Panc1 (cell line): ENCODE measurements around the gene SAFB2. TPM values are rescaled to one million over a fixed set of nuclear protein-coding genes. Genes with fewer than 3 reads are reported as not detected.
A peak's percentile ranks its signal among the peaks of the same experiment; 100 is the strongest.

Experiments used
- ATAC-seq: fragments of 200-7000 bp; cut with Tn5 transposase; 2 replicates; pipeline ENCODE4 v1.9.1; 2020; ENCODE audit warnings: mild to moderate bottlenecking, moderate library complexity
- BruUV-seq: library from RNA; stranded (reverse); fragments of 400-500 nt; replicated peaks from 2 replicates; lab custom pipeline; 2021; lab: Mats Ljungman, UMichigan
- CTCF ChIA-PET: fragments of 300-600 bp; sonication (Branson Sonifier 250); formaldehyde crosslinking; loops from one replicate; lab custom pipeline; 2022; ENCODE audit warnings: antibody characterized with exemption; lab: Charles Lee
- POLR2A ChIA-PET: fragments of 300-600 bp; sonication (Branson Sonifier 250); formaldehyde crosslinking; loops from one replicate; lab custom pipeline; 2022; ENCODE audit warnings: antibody characterized with exemption; lab: Charles Lee
- DNase-seq: peaks from one replicate; pipeline ENCODE4 v3.0.0-alpha.2; 2010; ENCODE audit warnings: low read depth, low spot score
- H3K27ac ChIP-seq: 2 replicates; pipeline ENCODE4 v1.5.1; 2011; ENCODE audit warnings: mild to moderate bottlenecking, low read length, inconsistent platforms
- H3K27me3 ChIP-seq: fragments of 200-500 bp; sonication (Bioruptor generic); 2 replicates; pipeline ENCODE4 v1.6.0; 2014; ENCODE audit warnings: low read length, inconsistent platforms; ENCODE audit not compliant: control insufficient read depth, insufficient read depth
- H3K36me3 ChIP-seq: fragments of 200-500 bp; sonication (Bioruptor generic); 2 replicates; pipeline ENCODE4 v1.5.1; 2014; ENCODE audit warnings: inconsistent platforms, mild to moderate bottlenecking, low read length, moderate library complexity; ENCODE audit not compliant: control insufficient read depth, insufficient read depth
- H3K4me1 ChIP-seq: 2 replicates; pipeline ENCODE4 v1.5.1; 2011; ENCODE audit warnings: inconsistent platforms, mild to moderate bottlenecking, low read length, moderate library complexity; ENCODE audit not compliant: control insufficient read depth, insufficient read depth
- H3K4me3 ChIP-seq, 2 experiments: 2 replicates each; pipeline ENCODE4 v1.5.1; 2011 to 2012; ENCODE audit warnings: low read depth in 2 of 2, low read length in 2 of 2, mild to moderate bottlenecking in 2 of 2, inconsistent platforms in 1 of 2, moderate library complexity in 1 of 2
- H3K9me3 ChIP-seq: fragments of 200-500 bp; sonication (Bioruptor generic); 2 replicates; pipeline ENCODE4 v1.5.1; 2014; ENCODE audit warnings: low read depth, mild to moderate bottlenecking, inconsistent platforms, low read length, moderate library complexity; ENCODE audit not compliant: control insufficient read depth, insufficient read depth
- POLR2AphosphoS5 ChIP-seq: IDR thresholded peaks from 2 replicates; pipeline ENCODE4 v1.6.1; 2012; ENCODE audit warnings: mild to moderate bottlenecking, low read depth, low read length, moderate library complexity
- REST ChIP-seq, 2 experiments: IDR thresholded peaks; 2 replicates each; pipeline ENCODE4 v1.6.1; 2011 to 2012; ENCODE audit warnings: low read depth in 2 of 2, control low read depth in 1 of 2, low read length in 1 of 2, mild to moderate bottlenecking in 1 of 2, moderate library complexity in 1 of 2; ENCODE audit not compliant: insufficient read depth in 1 of 2
- SIN3A ChIP-seq: IDR thresholded peaks from 2 replicates; pipeline ENCODE4 v1.6.1; 2012; ENCODE audit warnings: low read depth, mild to moderate bottlenecking, low read length, moderate library complexity, borderline replicate concordance; ENCODE audit not compliant: insufficient read depth
- in situ Hi-C: cut with HindIII; loops from 2 replicates; pipeline ENCODE4 v1.10.0; 2016; ENCODE audit warnings: low sequenced_read_pairs, low pct_unique_long_range_greater_than_20kb
- intact Hi-C: fragments of 100-400 bp; cut with micrococcal nuclease; formaldehyde crosslinking; loops from one replicate; pipeline ENCODE4 v1.10.0; 2022; ENCODE audit not compliant: unreplicated experiment
- total RNA-seq: library from RNA; stranded (reverse); gene quantifications from one replicate; pipeline ENCODE4 v1.2.1, GENCODE V29; 2021; ENCODE audit not compliant: unreplicated experiment

Gene SAFB2
- total RNA-seq, 1 experiment from 2014 or later = 83.5 TPM

DNA sequence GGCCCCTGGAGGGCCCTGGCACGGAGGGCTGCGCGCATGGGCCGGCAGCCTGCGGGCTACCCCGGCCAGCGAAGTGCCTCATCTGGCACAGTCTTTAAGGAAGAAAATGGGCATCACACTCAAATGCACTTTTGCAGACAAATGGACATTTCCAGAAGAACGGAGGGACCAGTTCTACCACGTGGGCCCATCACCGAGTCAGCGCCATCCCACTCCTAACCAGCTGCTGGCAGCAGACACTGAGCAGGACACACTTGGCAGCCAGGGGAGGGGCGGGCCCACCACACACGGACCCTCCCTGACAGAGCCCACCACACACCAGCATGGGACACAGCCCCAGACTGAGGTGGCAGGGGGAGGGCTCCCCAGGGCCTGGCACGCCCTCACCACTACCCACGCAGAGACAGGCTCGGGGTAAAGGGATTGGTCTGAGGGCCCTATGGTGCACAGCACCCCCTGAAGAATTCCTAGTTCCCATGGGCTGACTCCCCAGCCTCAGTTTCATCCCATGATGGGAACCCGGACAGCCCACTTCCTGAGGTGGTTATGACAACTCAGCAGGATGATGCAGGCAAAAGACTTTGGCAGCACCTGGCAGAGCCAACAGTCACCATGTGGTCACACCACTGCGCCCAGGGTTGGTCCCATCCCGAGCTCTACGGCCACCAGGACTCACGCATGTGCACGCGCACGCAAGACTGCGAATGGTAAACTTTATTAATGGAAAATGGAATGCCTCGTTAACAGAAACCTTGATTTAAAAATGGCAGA, 36.1 kb downstream of the SAFB2 start:
- BruUV-seq = no TSS peak
- CTCF ChIA-PET = no interaction called here
- no peaks in the 10 kb centered on the region for H3K4me1 ChIP-seq
- intact Hi-C loops (no loop called here), in situ Hi-C loops (no loop called here)
- ATAC-seq (no peak), DNase-seq (no peak)
- TF ChIP-seq POLR2AphosphoS5 = no peak
- no peak for TF ChIP-seq REST (IDR thresholded peaks at IDR 0.05; ENCODE audit: insufficient read depth in 1 of 2, low read depth in 2 of 2, low read length in 1 of 2)
- TF ChIP-seq SIN3A = no peak
- no peaks in the 10 kb centered on the region for H3K9me3 ChIP-seq
- no peaks in the 10 kb centered on the region for H3K27me3 ChIP-seq
- no peak overlapping the region for H3K27ac ChIP-seq
- H3K36me3 ChIP-seq = peaks cover 6% of the 10 kb centered on the region
- no peak overlapping the region for H3K4me3 ChIP-seq
- POLR2A ChIA-PET = interaction anchor here (0.7 kb wide), 1 partner anchor 9 kb away, joined by 4 read pairs; no protein-coding TSS in a partner anchor

GRCh38 chr19:5585461-5586299, 36.9 kb downstream of the SAFB2 start:
- in situ Hi-C loops = no loop called here
- DNase-seq (no peak), ATAC-seq (0 out of 2 replicates have a peak, but pooled peaks have one; percentile 20)
- no peaks in the 10 kb centered on the region for H3K27me3 ChIP-seq
- no peak for TF ChIP-seq REST (IDR thresholded peaks at IDR 0.05; ENCODE audit: insufficient read depth in 1 of 2, low read depth in 2 of 2, low read length in 1 of 2)
- intact Hi-C loops = no loop called here
- POLR2A ChIA-PET = no interaction called here
- H3K27ac ChIP-seq = no peak overlapping the region
- H3K36me3 ChIP-seq = peaks cover 6% of the 10 kb centered on the region
- CTCF ChIA-PET = no interaction called here
- no TSS peak for BruUV-seq
- no peaks in the 10 kb centered on the region for H3K4me1 ChIP-seq
- no peaks in the 10 kb centered on the region for H3K9me3 ChIP-seq
- no peak overlapping the region for H3K4me3 ChIP-seq
